Stomach smooth muscle (tissue), 2 donors: ENCODE results near the gene AGBL1.
"Not testable (repeated sequence)": the region's sequence is repeated elsewhere in the genome, so short reads cannot be mapped to it uniquely, and the experiment has no call there.

ENCODE experiments used
- H3K27ac ChIP-seq: one replicate; pipeline ENCODE4 v1.7.0; 2013; ENCODE audit warnings: mild to moderate bottlenecking, low read length, inconsistent platforms
- H3K27me3 ChIP-seq, 2 donors: one replicate each; pipeline ENCODE4 v1.7.0; 2013; ENCODE audit warnings: low read length in 2 of 2; ENCODE audit not compliant: insufficient read depth in 2 of 2, control insufficient read depth in 1 of 2
- H3K36me3 ChIP-seq, 2 donors: one replicate each; pipeline ENCODE4 v1.7.0; 2013; ENCODE audit warnings: low read length in 2 of 2; ENCODE audit not compliant: control insufficient read depth in 2 of 2, insufficient read depth in 2 of 2
- H3K4me1 ChIP-seq: one replicate; pipeline ENCODE4 v1.7.0; 2013; ENCODE audit warnings: low read length; ENCODE audit not compliant: control insufficient read depth, insufficient read depth
- H3K4me3 ChIP-seq, 2 donors: one replicate each; pipeline ENCODE4 v1.7.0; 2013; ENCODE audit warnings: low read length in 2 of 2
- H3K9ac ChIP-seq, 2 donors: one replicate each; pipeline ENCODE4 v1.7.0; 2013; ENCODE audit warnings: low read length in 2 of 2, mild to moderate bottlenecking in 1 of 2
- H3K9me3 ChIP-seq, 2 donors: one replicate each; pipeline ENCODE4 v1.7.0; 2013; ENCODE audit warnings: low read length in 2 of 2; ENCODE audit not compliant: control insufficient read depth in 2 of 2
- donor health status: healthy.
- donor health status: Pancreatic carcinoma.

Gene AGBL1

DNA sequence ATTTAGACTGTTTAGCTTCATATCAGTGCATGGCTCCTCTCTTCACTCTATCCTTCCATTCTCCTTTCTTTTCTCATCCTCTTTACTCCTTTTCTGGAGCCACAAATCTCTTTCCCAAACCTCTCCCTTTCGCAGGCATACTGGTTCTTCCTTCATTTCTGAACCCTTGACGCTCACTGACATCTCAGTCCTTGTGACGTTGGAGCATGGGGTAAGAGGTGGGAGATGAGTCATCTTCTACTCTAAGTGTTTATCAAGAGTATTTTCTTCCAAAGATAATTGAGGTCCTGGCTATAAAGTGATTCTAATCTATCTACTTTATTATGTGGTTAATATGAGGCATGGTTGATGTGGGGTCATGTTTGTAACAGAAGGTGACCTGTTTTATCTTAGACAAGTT, 414.2 kb downstream of the AGBL1 start:
- Histone ChIP-seq H3K36me3 (no peaks in the 10 kb centered on the region), H3K27ac (no peak overlapping the region), H3K4me3 (no peak overlapping the region), H3K9me3 (no peaks in the 10 kb centered on the region), H3K27me3 (no peaks in the 10 kb centered on the region), H3K4me1 (no peaks in the 10 kb centered on the region), H3K9ac (no peak overlapping the region)

DNA sequence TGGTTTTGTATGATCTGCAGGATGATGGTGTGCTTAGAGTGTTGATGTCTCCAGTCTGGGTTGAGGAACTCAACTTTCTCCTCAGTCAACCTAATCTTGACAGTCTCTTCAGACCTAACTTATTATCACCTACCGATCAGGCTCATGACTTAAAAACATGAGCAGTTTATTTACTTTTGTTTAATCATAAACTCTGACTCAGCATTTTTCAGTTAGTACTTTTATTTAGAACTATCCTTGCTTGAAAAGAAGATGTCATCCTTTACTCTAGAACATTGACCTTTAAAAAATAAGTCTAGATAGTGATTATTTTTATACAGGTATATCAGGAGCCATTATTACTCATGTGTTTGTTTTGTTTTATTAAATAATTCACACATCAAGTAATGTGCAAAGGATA, 414.8 kb downstream of the AGBL1 start:
- Histone ChIP-seq H3K4me3 (no peak overlapping the region), H3K36me3 (no peaks in the 10 kb centered on the region), H3K9me3 (no peaks in the 10 kb centered on the region)

DNA sequence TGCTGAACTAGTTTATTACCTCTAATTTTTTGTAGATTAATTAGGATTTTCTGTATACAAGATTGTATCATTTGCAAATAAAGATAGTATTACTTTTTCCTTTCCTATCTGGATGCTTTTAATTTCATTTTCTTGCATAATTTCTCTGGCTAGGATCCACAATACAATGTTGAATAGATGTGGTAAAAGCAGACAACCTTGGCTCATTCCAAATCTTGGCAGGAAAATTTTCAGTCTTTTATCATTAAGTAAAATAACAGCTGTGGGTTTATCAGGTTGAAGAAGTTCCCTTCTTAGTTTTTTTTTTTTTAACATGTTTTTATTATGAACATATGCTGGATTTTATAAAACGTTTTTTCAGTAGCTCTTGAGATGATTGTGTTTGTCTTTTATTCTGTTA, 422.6 kb downstream of the AGBL1 start:
- no peak overlapping the region for H3K27ac ChIP-seq
- H3K4me1 ChIP-seq: no peaks in the 10 kb centered on the region
- H3K9ac ChIP-seq: no peak overlapping the region
- H3K9me3 ChIP-seq: no peaks in the 10 kb centered on the region
- H3K27me3 ChIP-seq: no peaks in the 10 kb centered on the region
- no peak overlapping the region for H3K4me3 ChIP-seq
- no peaks in the 10 kb centered on the region for H3K36me3 ChIP-seq

More for the DNA sequence above, 414.8 kb downstream of the AGBL1 start:
- Histone ChIP-seq H3K9ac (no peak overlapping the region), H3K27ac (no peak overlapping the region), H3K4me1 (no peaks in the 10 kb centered on the region), H3K27me3 (no peaks in the 10 kb centered on the region)

DNA sequence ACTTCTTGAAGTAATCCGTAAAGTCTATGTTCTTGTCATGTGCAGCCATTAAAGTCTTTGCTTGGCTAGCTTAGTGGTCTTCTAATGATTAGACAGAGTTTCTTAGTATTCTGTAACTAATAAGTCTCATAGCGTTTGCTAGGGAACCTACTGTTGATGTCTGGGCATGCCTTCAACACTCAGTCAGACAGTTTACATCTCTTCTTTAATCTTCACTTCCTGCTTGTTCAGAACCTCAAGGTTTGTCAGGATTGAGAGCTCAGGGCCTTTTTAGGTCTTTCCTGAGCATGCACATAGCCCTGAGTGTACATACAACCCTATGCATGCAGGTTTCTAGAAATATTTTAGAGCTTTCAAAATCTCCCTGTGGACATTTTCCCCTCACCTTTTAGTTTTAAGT, 426.3 kb downstream of the AGBL1 start:
- H3K27ac ChIP-seq: no peak overlapping the region
- no peaks in the 10 kb centered on the region for H3K4me1 ChIP-seq
- H3K27me3 ChIP-seq: no peaks in the 10 kb centered on the region
- H3K9me3 ChIP-seq: no peaks in the 10 kb centered on the region
- H3K36me3 ChIP-seq: no peaks in the 10 kb centered on the region
- H3K4me3 ChIP-seq: no peak overlapping the region
- H3K9ac ChIP-seq: no peak overlapping the region

DNA sequence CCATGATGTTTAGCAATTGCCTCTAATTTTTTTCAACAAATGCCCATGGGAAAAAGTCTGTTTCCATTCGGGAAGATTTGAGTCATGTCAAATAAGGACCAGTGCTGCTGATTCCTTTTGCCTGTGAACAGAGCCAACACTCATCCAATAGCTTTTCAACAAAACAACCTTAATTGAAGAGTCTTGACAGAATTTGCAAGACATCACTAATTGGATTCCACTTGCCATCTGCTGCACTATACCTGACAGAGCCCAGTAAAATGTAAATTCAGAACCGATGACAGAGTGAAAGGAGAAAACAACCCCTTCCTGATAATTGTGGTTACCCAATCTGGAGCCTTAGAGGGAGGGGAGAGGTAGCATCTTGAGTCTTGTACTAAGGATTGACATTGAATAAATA, 426.7 kb downstream of the AGBL1 start:
- H3K27ac ChIP-seq: no peak overlapping the region
- no peaks in the 10 kb centered on the region for H3K9me3 ChIP-seq
- no peaks in the 10 kb centered on the region for H3K36me3 ChIP-seq
- H3K27me3 ChIP-seq: no peaks in the 10 kb centered on the region
- H3K4me1 ChIP-seq: no peaks in the 10 kb centered on the region
- no peak overlapping the region for H3K9ac ChIP-seq
- H3K4me3 ChIP-seq: no peak overlapping the region

DNA sequence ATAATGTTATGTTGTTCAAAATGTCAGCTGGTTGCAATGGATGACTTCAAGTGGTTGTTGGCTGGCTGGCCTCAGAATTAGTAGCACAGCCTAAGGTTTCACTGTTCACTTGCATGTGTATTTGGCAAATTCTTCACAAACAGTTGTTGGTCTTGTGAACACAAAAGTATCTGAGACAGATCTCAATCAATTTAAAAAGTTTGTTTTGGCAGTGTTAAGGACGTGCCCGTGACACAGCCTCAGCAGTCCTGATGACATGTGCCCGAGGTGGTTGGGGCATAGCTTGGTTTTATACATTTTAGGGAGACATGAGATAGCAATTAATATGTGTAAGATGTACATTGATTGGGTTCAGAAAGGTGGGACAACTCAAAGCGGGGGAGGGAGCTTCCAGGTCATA, 436.0 kb downstream of the AGBL1 start:
- Histone ChIP-seq H3K9ac (no peak overlapping the region), H3K9me3 (no peaks in the 10 kb centered on the region), H3K27me3 (no peaks in the 10 kb centered on the region), H3K27ac (no peak overlapping the region), H3K4me1 (no peaks in the 10 kb centered on the region), H3K36me3 (no peaks in the 10 kb centered on the region), H3K4me3 (no peak overlapping the region)

DNA sequence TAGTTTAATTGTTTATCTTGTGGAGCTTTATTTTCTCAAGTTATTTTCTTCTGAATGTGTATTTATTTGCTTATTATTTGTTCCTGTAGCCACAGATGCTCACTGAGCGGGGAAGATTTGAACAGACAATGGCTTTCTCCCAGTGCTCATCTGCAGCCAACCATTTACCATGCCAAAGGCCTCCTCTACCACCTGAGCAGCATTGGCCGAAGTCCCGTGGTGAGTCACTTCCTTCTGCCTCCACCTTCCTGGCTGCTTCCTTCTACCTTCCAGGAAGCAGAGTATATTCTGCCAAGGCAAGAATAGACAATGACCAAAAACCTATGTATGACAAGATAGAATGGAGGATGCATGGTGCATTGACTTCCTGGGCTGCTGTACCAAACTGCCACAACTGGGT, 443.1 kb downstream of the AGBL1 start:
- Histone ChIP-seq H3K9me3 (no peaks in the 10 kb centered on the region), H3K27ac (no peak overlapping the region), H3K9ac (no peak overlapping the region), H3K4me1 (no peaks in the 10 kb centered on the region), H3K27me3 (no peaks in the 10 kb centered on the region), H3K36me3 (no peaks in the 10 kb centered on the region), H3K4me3 (no peak overlapping the region)

DNA sequence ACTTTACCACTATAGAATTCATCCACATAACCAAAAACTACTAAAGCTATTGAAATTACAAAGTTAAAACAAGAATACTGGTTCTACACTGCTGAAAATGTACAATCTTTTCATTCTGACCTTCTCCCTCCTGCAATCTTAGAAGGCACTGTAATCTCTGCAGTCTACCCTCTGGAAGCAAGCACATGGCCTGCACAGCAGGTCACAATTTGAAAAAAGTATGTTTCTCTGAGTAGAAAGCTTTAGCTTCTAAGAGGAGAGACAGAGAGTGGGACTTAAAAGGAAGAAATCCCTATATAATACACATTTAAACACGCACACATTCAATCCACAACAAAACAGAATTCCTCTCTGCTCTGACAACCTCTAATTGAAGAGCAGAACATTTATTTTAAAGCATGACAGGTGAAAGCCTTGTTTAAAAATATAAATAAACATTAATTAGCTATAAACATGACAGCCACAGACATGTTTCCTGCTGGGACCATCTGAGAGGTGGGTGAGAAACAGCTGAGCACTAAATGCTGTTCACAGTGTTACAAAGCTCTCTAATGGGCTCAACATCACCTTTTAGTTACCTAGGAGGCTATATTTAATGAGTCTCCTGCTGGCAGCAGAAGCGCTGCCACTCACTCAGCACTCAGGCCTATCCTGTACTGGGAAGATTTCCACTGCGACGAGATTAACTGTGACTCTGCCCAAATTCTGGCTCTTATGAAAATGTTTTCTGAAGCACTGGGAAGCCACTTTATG, 447.4 kb downstream of the AGBL1 start:
- Histone ChIP-seq H3K9me3 (no peaks in the 10 kb centered on the region), H3K4me3 (no peak overlapping the region), H3K36me3 (no peaks in the 10 kb centered on the region), H3K27me3 (no peaks in the 10 kb centered on the region), H3K4me1 (no peaks in the 10 kb centered on the region), H3K27ac (no peak overlapping the region), H3K9ac (no peak overlapping the region)

DNA sequence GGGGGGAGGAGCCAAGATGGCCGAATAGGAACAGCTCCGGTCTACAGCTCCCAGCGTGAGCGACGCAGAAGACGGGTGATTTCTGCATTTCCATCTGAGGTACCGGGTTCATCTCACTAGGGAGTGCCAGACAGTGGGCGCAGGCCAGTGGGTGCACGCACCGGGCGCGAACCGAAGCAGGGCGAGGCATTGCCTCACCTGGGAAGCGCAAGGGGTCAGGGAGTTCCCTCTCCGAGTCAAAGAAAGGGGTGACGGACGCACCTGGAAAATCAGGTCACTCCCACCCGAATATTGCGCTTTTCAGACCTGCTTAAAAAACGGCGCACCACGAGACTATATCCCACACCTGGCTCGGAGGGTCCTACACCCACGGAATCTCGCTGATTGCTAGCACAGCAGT, 448.4 kb downstream of the AGBL1 start:
- H3K27ac ChIP-seq, H3K4me3 ChIP-seq, H3K9me3 ChIP-seq, H3K36me3 ChIP-seq, H3K4me1 ChIP-seq, H3K27me3 ChIP-seq, H3K9ac ChIP-seq: not testable (repeated sequence)

DNA sequence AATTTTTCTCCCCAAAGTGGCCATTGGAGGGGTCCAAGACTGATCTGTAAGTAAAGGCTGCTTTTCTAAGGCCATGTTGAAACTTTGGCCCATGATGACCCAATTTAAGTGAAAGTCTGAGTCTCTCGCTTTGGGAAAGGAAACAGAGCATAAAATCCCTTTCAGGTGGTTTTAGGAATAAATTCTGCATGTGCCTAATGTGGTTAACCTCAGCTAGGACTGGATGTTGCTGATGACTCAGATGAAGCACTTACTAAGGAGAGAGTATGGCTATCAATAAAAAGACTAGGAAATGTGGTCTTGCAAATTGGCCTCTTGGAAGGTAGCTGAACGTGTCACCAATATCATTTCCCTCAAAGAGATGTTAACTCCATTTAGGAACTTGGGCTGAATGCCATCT, 458.5 kb downstream of the AGBL1 start:
- H3K27ac ChIP-seq: no peak overlapping the region
- H3K36me3 ChIP-seq: no peaks in the 10 kb centered on the region
- no peak overlapping the region for H3K4me3 ChIP-seq
- no peak overlapping the region for H3K9ac ChIP-seq
- H3K27me3 ChIP-seq: no peaks in the 10 kb centered on the region
- H3K4me1 ChIP-seq: no peaks in the 10 kb centered on the region
- no peaks in the 10 kb centered on the region for H3K9me3 ChIP-seq

DNA sequence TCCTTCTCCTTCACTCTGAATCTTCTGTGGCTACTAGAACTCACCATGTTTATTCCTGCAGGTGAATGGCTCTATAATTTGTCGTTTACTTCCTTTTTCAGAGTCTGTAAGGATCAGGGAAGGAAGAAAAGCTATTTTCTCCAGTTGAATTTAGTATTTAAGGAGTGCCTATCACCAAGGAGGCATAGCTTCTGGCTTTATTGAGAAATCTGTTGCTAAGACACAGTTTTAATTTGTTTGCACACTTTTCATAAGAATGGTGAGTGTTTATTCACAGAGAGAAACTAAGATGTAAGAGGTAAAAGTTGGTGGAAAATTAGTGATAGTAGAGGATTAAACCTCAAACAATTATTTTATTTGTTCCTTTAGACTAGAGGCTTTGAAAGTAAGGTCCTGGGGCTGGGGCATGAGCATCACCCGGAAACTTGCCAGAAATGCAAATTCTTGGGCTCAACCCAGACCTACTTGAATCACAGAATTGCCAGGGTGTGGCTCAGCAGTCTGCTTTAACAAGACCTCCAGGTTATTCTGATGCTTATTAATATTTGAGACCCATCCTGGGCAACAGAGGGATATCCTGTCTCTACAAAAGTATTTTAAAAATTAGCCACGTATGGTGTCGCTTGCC, 461.3 kb downstream of the AGBL1 start:
- Histone ChIP-seq H3K9ac (no peak overlapping the region), H3K36me3 (no peaks in the 10 kb centered on the region), H3K9me3 (no peaks in the 10 kb centered on the region), H3K4me3 (no peak overlapping the region), H3K4me1 (no peaks in the 10 kb centered on the region), H3K27ac (no peak overlapping the region), H3K27me3 (no peaks in the 10 kb centered on the region)
